ENCODE measurements around the gene HSPB7.

DNA sequence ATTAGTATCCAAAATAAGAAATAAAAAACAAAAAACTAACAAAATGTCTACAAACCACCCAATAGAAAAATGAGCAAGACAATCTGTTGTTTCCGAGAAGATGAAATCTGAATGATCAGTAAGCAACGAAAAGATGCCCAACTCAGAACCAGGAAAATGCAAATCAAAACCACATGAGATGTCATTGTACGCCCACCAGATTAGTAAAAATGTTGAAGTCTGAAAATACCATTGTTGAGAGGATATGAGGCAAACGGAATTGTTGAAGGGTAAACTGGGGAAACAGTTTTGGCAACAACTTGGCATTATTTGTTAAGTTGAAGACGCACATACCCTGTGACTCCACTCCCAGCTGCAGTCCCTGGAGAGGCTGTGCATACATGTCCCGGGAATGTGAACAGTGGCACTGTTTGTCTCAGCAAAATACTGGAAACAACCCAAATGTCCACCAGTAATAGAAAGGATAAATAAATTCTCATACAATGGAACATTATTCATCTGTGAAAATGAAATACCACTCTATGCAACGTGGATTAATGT is 52.5 kb downstream of the HSPB7 start:
- TF ChIP-seq POLR2A (IDR thresholded peaks at IDR 0.05), result no peak
- TF ChIP-seq POLR2AphosphoS5 (IDR thresholded peaks at IDR 0.05), result peak in 2 of 3 donors; percentile 56 to 70
- TF ChIP-seq, protein P1, sequence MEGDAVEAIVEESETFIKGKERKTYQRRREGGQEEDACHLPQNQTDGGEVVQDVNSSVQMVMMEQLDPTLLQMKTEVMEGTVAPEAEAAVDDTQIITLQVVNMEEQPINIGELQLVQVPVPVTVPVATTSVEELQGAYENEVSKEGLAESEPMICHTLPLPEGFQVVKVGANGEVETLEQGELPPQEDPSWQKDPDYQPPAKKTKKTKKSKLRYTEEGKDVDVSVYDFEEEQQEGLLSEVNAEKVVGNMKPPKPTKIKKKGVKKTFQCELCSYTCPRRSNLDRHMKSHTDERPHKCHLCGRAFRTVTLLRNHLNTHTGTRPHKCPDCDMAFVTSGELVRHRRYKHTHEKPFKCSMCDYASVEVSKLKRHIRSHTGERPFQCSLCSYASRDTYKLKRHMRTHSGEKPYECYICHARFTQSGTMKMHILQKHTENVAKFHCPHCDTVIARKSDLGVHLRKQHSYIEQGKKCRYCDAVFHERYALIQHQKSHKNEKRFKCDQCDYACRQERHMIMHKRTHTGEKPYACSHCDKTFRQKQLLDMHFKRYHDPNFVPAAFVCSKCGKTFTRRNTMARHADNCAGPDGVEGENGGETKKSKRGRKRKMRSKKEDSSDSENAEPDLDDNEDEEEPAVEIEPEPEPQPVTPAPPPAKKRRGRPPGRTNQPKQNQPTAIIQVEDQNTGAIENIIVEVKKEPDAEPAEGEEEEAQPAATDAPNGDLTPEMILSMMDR (IDR thresholded peaks at IDR 0.05), result no peak
